IgD-negative memory B cell (primary cell): ENCODE results near the gene SETD1B. TPM values are rescaled to one million over a fixed set of nuclear protein-coding genes. Genes with fewer than 3 reads are reported as not detected.
A peak's percentile ranks its signal among the peaks of the same experiment; 100 is the strongest.
"Not testable (repeated sequence)": the region's sequence is repeated elsewhere in the genome, so short reads cannot be mapped to it uniquely, and the experiment has no call there.

Experiments
- H3K27ac Mint-ChIP-seq, 3 donors: one replicate each; pipeline ENCODE4 v1.8.0; 2020 to 2022; ENCODE audit warnings: mild to moderate bottlenecking in 3 of 3, mixed read lengths in 3 of 3, moderate library complexity in 1 of 3
- H3K27me3 Mint-ChIP-seq: one replicate; pipeline ENCODE4 v1.8.0; 2021; ENCODE audit warnings: mixed read lengths
- H3K36me3 Mint-ChIP-seq: one replicate; pipeline ENCODE4 v1.8.0; 2020; ENCODE audit warnings: mild to moderate bottlenecking, mixed read lengths
- H3K4me1 Mint-ChIP-seq, 3 donors: one replicate each; pipeline ENCODE4 v1.8.0; 2020 to 2022; ENCODE audit warnings: mixed read lengths in 3 of 3, mild to moderate bottlenecking in 1 of 3
- H3K4me3 Mint-ChIP-seq, 4 donors: one replicate each; pipeline ENCODE4 v1.8.0; 2020 to 2022; ENCODE audit warnings: mild to moderate bottlenecking in 4 of 4, mixed read lengths in 4 of 4, moderate library complexity in 3 of 4
- H3K9me3 Mint-ChIP-seq, 3 donors: one replicate each; pipeline ENCODE4 v1.8.0; 2020 to 2021; ENCODE audit warnings: mixed read lengths in 3 of 3, mild to moderate bottlenecking in 1 of 3
- polyA plus RNA-seq: library from polyadenylated mRNA; unstranded; fragments of 300-500 nt; fragmentation: Illumina TruSeq; gene quantifications from one replicate; pipeline ENCODE4 v1.2.3, GENCODE V29; 2021

Gene SETD1B
- polyA plus RNA-seq = 2.3 TPM

GRCh38 chr12:121803861-121804416, at the start of gene SETD1B:
TSS of gene SETD1B (plus strand) at chr12:121804009. CDS start at chr12:121804738, 729 bp downstream.
- Mint-ChIP-seq H3K27ac (peak within 1 kb of the TSS; percentile 97 to 99 (median 98)), H3K36me3 (peaks cover 3% of the 10 kb centered on the region), H3K9me3 (no peaks in the 10 kb centered on the region), H3K4me1 (peaks cover 17 to 22% (median 20%) of the 10 kb centered on the region in 3 donors), H3K27me3 (no peaks in the 10 kb centered on the region), H3K4me3 (peak within 1 kb of the TSS; percentile 95 to 98 (median 96))

DNA sequence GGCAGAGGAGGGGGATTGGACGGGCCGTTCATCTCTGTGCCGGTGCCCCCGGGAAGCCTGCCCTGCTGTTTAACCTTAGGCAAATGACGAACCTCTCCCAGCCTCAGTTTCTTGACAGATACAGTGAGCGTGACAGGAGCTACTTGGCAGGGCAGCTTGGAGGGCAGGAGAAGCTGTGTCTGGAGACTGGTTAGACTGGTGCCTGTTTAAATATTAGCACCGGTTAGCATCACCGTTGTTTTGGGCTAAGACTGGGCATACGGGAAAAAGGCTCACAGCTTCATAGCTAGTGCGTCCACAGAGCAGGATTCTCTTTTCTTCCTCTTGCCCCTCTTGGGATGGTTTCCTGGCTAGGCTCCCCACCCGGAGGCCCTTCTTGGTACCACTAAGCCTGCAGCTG, 49.0 kb upstream of the SETD1B start:
- Mint-ChIP-seq H3K9me3 (no peaks in the 10 kb centered on the region), H3K27me3 (no peaks in the 10 kb centered on the region), H3K27ac (no peak overlapping the region), H3K4me1 (peaks cover 0 to 2% (median 0%) of the 10 kb centered on the region in 3 donors), H3K36me3 (peaks cover 2% of the 10 kb centered on the region), H3K4me3 (no peak overlapping the region)

DNA sequence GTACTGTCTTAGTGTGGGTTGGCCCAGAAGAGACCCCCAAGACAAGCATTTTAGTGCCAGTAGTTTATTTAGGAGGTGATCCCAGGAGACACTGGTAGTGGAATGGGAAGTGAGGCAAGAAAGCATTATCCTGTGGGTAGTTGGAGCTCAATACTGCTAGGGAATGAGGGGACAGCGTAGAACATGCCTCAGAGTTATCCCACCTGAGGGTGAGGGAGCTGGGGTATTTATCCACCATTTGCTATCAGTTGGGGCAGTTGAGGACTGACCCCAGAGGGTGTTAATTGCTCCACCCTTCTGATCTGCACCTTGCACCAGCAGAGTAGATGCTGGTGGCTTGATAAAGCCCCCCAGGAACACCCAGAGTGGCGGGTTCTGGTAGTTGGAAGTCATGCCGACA, 48.2 kb upstream of the SETD1B start:
- no peaks in the 10 kb centered on the region for H3K9me3 Mint-ChIP-seq
- H3K4me1 Mint-ChIP-seq = peaks cover 0 to 2% (median 0%) of the 10 kb centered on the region in 3 donors
- peaks cover 2% of the 10 kb centered on the region for H3K36me3 Mint-ChIP-seq
- no peak overlapping the region for H3K27ac Mint-ChIP-seq
- H3K27me3 Mint-ChIP-seq = no peaks in the 10 kb centered on the region
- no peak overlapping the region for H3K4me3 Mint-ChIP-seq

DNA sequence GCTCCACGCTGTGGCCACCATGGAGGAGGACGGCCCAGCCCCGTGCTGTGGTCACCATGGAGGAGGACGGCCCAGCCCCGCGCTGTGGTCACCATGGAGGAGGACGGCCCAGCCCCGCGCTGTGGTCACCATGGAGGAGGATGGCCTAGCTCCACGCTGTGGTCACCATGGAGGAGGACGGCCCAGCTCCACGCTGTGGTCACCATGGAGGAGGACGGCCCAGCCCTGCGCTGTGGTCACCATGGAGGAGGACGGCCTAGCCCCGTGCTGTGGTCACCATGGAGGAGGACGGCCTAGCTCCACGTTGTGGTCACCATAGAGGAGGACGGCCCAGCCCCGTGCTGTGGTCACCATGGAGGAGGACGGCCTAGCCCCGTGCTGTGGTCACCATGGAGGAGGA, 45.3 kb upstream of the SETD1B start:
- H3K27ac Mint-ChIP-seq, H3K4me3 Mint-ChIP-seq: not testable (repeated sequence)

GRCh38 chr12:121762269-121762668, 41.5 kb upstream of the SETD1B start:
- no peak overlapping the region for H3K27ac Mint-ChIP-seq
- H3K4me1 Mint-ChIP-seq = no peaks in the 10 kb centered on the region
- no peaks in the 10 kb centered on the region for H3K36me3 Mint-ChIP-seq
- H3K27me3 Mint-ChIP-seq = no peaks in the 10 kb centered on the region
- H3K9me3 Mint-ChIP-seq = no peaks in the 10 kb centered on the region
- H3K4me3 Mint-ChIP-seq = no peak overlapping the region

More for the DNA sequence above, 45.3 kb upstream of the SETD1B start:
- H3K9me3 Mint-ChIP-seq, H3K27me3 Mint-ChIP-seq, H3K4me1 Mint-ChIP-seq, H3K36me3 Mint-ChIP-seq: not testable (repeated sequence)

- Mint-ChIP-seq H3K4me3 (no peak overlapping the region), H3K9me3 (no peaks in the 10 kb centered on the region), H3K27ac (no peak overlapping the region), H3K27me3 (no peaks in the 10 kb centered on the region), H3K4me1 (no peaks in the 10 kb centered on the region), H3K36me3 (no peaks in the 10 kb centered on the region)
Measured at GRCh38 chr12:121764808-121765207, 39.0 kb upstream of the SETD1B start.

GRCh38 chr12:121765573-121765972, 38.2 kb upstream of the SETD1B start:
- Mint-ChIP-seq H3K27me3 (no peaks in the 10 kb centered on the region), H3K27ac (no peak overlapping the region), H3K4me1 (no peaks in the 10 kb centered on the region), H3K9me3 (no peaks in the 10 kb centered on the region), H3K36me3 (no peaks in the 10 kb centered on the region), H3K4me3 (no peak overlapping the region)

- Mint-ChIP-seq H3K9me3 (no peaks in the 10 kb centered on the region), H3K27me3 (no peaks in the 10 kb centered on the region), H3K27ac (no peak overlapping the region)
Measured at GRCh38 chr12:121766290-121767039, 37.3 kb upstream of the SETD1B start.

GRCh38 chr12:121767525-121768016, 36.2 kb upstream of the SETD1B start:
- Mint-ChIP-seq H3K27ac (peak overlapping the region in 1 of 3 donors; percentile 12), H3K9me3 (no peaks in the 10 kb centered on the region), H3K4me3 (no peak overlapping the region), H3K27me3 (no peaks in the 10 kb centered on the region), H3K4me1 (no peaks in the 10 kb centered on the region), H3K36me3 (no peaks in the 10 kb centered on the region)

More at GRCh38 chr12:121766290-121767039, 37.3 kb upstream of the SETD1B start:
- H3K4me1 Mint-ChIP-seq = no peaks in the 10 kb centered on the region
- H3K36me3 Mint-ChIP-seq = no peaks in the 10 kb centered on the region
- H3K4me3 Mint-ChIP-seq = no peak overlapping the region

DNA sequence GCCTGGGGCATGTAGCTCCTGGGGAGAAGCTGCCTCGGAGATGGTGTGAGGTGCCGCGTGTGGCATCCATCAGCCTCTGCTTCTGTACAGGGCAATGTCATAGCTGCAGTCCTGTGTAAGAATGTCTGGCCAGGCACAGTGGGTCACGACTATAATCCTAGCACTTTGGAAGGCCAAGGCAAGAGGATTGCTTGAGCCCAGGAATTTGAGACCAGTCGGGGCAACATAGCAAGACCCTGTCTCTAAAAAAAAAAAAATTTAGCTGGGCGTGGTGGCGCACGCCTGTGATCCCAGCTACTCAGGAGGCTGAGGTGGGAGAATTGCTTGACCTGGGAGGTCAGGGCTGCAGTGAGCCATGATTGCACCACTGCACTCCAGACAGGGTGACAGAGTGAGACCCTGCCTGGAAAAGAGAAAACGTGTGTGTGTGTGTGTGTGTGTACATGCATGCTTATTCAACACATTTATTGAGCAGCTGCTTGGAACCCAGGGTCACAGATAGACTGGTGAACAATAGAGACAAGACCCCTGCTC, 34.4 kb upstream of the SETD1B start:
- Mint-ChIP-seq H3K27me3 (no peaks in the 10 kb centered on the region), H3K4me1 (peaks cover 5 to 8% (median 8%) of the 10 kb centered on the region in 3 donors), H3K36me3 (no peaks in the 10 kb centered on the region), H3K27ac (no peak overlapping the region), H3K9me3 (no peaks in the 10 kb centered on the region), H3K4me3 (no peak overlapping the region)

GRCh38 chr12:121769831-121770301, 33.9 kb upstream of the SETD1B start:
- H3K4me3 Mint-ChIP-seq = no peak overlapping the region
- peaks cover 5 to 8% (median 8%) of the 10 kb centered on the region in 3 donors for H3K4me1 Mint-ChIP-seq
- H3K27me3 Mint-ChIP-seq = no peaks in the 10 kb centered on the region
- H3K27ac Mint-ChIP-seq = no peak overlapping the region
- no peaks in the 10 kb centered on the region for H3K9me3 Mint-ChIP-seq
- no peaks in the 10 kb centered on the region for H3K36me3 Mint-ChIP-seq

- peaks cover 5 to 8% (median 8%) of the 10 kb centered on the region in 3 donors for H3K4me1 Mint-ChIP-seq
- no peak overlapping the region for H3K27ac Mint-ChIP-seq
- H3K36me3 Mint-ChIP-seq = no peaks in the 10 kb centered on the region
- no peaks in the 10 kb centered on the region for H3K27me3 Mint-ChIP-seq
- H3K4me3 Mint-ChIP-seq = no peak overlapping the region
- H3K9me3 Mint-ChIP-seq = no peaks in the 10 kb centered on the region
Measured at GRCh38 chr12:121770388-121770787, 33.4 kb upstream of the SETD1B start.

- Mint-ChIP-seq H3K4me1 (peaks cover 5 to 8% (median 8%) of the 10 kb centered on the region in 3 donors), H3K4me3 (no peak overlapping the region), H3K36me3 (no peaks in the 10 kb centered on the region), H3K27me3 (no peaks in the 10 kb centered on the region), H3K27ac (no peak overlapping the region), H3K9me3 (no peaks in the 10 kb centered on the region)
Measured at GRCh38 chr12:121770813-121771625, 32.8 kb upstream of the SETD1B start.

DNA sequence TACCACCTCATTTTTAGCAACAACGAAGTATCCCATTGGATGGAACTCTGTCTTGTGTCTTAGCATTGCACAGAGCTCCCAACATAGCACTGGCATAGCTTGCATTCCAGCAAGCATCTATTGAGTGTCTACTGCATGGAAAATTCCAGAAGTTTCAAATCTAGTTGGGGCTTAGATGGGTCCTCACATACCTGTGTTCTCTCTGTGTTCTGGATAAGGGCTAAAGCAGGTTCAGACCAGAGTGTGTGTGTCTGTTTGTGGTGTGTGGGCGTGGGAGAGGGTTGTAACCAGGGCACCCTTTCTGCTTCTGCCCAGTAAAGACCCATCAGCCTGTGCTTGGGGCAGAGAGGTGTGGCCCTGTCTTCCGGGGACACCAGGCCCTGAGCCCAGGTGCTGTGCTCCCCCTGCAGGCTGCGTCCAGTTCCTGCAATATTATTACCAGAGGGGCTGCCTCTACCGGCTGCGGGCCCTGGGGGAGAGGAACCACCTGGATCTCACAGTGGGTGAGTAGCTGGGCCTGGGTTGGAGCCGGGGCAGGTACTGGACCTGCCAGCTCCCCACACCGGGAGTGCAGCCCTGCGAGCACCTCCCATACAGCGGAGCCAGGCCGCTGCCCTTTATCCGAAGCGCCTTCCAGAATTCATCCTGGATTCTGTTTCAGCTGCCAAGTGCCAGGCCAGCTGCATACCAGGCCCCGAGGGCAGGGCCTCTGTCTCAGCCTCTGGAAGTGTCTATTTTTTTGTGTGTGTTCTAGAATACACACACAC, 30.6 kb upstream of the SETD1B start:
- Mint-ChIP-seq H3K27me3 (no peaks in the 10 kb centered on the region), H3K27ac (peak overlapping the region in 1 of 3 donors; percentile 23), H3K9me3 (no peaks in the 10 kb centered on the region), H3K4me3 (peak overlapping the region in 2 of 4 donors; percentile 58 to 62), H3K36me3 (no peaks in the 10 kb centered on the region), H3K4me1 (peaks cover 7 to 10% (median 8%) of the 10 kb centered on the region in 3 donors)
